KMS-11 (cell line): Measurements from ENCODE around the gene PLK2.

ENCODE experiments used
- H2AFZ ChIP-seq: fragments of 200-600 bp; sonication (generic); 2 replicates; pipeline ENCODE4 v1.6.1; 2016; ENCODE audit warnings: antibody characterized with exemption, mixed run types, low read depth
- H3K27ac ChIP-seq: fragments of 200-600 bp; sonication (generic); 2 replicates; pipeline ENCODE4 v1.6.1; 2016; ENCODE audit warnings: mild to moderate bottlenecking, mixed run types
- H3K27me3 ChIP-seq: fragments of 200-600 bp; sonication (generic); 2 replicates; pipeline ENCODE4 v1.6.1; 2017; ENCODE audit warnings: mild to moderate bottlenecking, low read depth, mixed run types, moderate library complexity; ENCODE audit not compliant: insufficient read depth
- H3K36me3 ChIP-seq: fragments of 200-600 bp; sonication (generic); 2 replicates; pipeline ENCODE4 v1.6.1; 2017; ENCODE audit warnings: mild to moderate bottlenecking, mixed run types; ENCODE audit not compliant: insufficient read depth
- H3K4me1 ChIP-seq: fragments of 200-600 bp; sonication (generic); 2 replicates; pipeline ENCODE4 v1.6.1; 2016; ENCODE audit warnings: mild to moderate bottlenecking, low read depth, mixed run types; ENCODE audit not compliant: poor library complexity, severe bottlenecking
- H3K4me2 ChIP-seq: fragments of 200-600 bp; sonication (generic); 2 replicates; pipeline ENCODE4 v1.7.0; 2016; ENCODE audit warnings: mild to moderate bottlenecking, mixed run types
- H3K4me3 ChIP-seq: fragments of 200-600 bp; sonication (generic); IDR thresholded peaks from 2 replicates; pipeline ENCODE4 v1.6.1; 2017; ENCODE audit warnings: low read depth, low read length, mixed read lengths; ENCODE audit not compliant: insufficient read depth
- H3K79me2 ChIP-seq: fragments of 200-600 bp; sonication (generic); 2 replicates; pipeline ENCODE4 v1.6.1; 2016; ENCODE audit warnings: low read depth, mixed run types; ENCODE audit not compliant: insufficient read depth
- H3K9ac ChIP-seq: fragments of 200-600 bp; sonication (generic); 2 replicates; pipeline ENCODE4 v1.6.1; 2016; ENCODE audit warnings: mild to moderate bottlenecking, mixed run types
- H4K20me1 ChIP-seq: fragments of 200-600 bp; sonication (generic); 2 replicates; pipeline ENCODE4 v1.6.1; 2016; ENCODE audit warnings: mild to moderate bottlenecking, mixed run types; ENCODE audit not compliant: insufficient read depth
- TF ChIP-seq, protein P1 (sequence below): fragments of 200-600 bp; sonication (generic); conservative IDR thresholded peaks from 2 replicates; pipeline ENCODE4 v1.6.1; 2017; ENCODE audit warnings: low read depth, mild to moderate bottlenecking, antibody characterized with exemption, low read length, moderate library complexity, mixed read lengths

The PLK2 gene

DNA sequence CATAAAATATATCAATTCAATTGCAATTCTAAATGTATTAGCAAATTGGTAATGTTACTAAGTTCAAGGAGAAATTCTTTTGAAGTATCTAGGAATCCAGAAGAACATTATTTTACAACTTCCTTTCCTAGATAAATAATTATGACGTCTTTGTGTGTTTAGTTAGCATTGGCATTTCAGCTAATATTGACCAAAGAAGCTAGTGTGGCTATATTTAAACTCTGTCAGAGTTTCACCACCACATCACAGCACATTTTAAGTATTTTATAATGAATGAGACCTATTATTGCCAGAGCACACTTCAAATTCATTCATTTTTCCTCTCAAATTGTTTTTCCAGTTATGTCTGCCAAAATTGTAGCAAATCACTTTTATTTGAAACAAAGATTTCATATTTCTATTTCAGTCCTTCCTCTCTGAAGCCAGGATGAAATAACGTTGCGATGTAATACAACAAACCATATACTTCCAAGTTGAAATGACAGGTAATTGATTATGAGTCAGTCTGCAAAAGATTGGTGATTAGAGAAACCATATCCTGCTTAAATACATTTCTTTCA, 18.9 kb downstream of the PLK2 start:
- Histone ChIP-seq H3K79me2 (no peaks in the 10 kb centered on the region), H3K9ac (no peak overlapping the region), H3K27me3 (no peaks in the 10 kb centered on the region), H2AFZ (no peak overlapping the region), H3K4me1 (no peaks in the 10 kb centered on the region), H3K27ac (no peak overlapping the region), H4K20me1 (no peaks in the 10 kb centered on the region), H3K4me2 (no peak overlapping the region), H3K36me3 (no peaks in the 10 kb centered on the region), H3K4me3 (no peak overlapping the region)
- TF ChIP-seq, protein P1, sequence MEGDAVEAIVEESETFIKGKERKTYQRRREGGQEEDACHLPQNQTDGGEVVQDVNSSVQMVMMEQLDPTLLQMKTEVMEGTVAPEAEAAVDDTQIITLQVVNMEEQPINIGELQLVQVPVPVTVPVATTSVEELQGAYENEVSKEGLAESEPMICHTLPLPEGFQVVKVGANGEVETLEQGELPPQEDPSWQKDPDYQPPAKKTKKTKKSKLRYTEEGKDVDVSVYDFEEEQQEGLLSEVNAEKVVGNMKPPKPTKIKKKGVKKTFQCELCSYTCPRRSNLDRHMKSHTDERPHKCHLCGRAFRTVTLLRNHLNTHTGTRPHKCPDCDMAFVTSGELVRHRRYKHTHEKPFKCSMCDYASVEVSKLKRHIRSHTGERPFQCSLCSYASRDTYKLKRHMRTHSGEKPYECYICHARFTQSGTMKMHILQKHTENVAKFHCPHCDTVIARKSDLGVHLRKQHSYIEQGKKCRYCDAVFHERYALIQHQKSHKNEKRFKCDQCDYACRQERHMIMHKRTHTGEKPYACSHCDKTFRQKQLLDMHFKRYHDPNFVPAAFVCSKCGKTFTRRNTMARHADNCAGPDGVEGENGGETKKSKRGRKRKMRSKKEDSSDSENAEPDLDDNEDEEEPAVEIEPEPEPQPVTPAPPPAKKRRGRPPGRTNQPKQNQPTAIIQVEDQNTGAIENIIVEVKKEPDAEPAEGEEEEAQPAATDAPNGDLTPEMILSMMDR, result no peak

DNA sequence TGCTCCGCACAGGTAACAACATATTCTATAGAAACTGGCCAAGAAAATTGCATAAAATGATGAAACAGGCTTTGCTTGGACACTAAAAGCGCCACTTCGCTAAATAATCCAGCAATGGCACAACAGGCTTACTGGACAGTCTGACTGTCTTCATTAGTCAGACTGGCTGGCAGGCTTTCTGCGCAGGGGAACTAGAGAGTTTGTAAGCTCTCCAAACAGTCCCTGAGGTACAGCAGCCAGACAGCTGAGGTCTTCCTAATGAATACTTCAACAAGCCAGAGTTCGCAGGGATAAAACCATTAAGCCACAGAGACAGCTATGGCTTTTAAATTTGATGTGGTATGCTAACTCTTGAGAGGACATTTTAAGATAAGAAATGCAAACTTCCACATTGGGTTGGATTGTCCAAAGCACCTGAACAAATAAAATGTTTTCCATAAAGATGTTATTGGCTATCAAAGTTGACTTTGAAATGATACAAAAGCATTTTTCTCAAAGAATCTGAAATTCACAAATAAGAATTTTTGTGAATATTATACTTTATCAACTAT, 20.7 kb downstream of the PLK2 start:
- no peaks in the 10 kb centered on the region for H3K79me2 ChIP-seq
- H2AFZ ChIP-seq, result no peak overlapping the region
- H3K4me1 ChIP-seq, result no peaks in the 10 kb centered on the region
- no peak overlapping the region for H3K9ac ChIP-seq
- H4K20me1 ChIP-seq, result no peaks in the 10 kb centered on the region
- H3K36me3 ChIP-seq, result no peaks in the 10 kb centered on the region
- TF ChIP-seq, protein P1, result no peak
- no peak overlapping the region for H3K4me2 ChIP-seq
- H3K27ac ChIP-seq, result no peak overlapping the region
- no peaks in the 10 kb centered on the region for H3K27me3 ChIP-seq
- H3K4me3 ChIP-seq, result no peak overlapping the region

DNA sequence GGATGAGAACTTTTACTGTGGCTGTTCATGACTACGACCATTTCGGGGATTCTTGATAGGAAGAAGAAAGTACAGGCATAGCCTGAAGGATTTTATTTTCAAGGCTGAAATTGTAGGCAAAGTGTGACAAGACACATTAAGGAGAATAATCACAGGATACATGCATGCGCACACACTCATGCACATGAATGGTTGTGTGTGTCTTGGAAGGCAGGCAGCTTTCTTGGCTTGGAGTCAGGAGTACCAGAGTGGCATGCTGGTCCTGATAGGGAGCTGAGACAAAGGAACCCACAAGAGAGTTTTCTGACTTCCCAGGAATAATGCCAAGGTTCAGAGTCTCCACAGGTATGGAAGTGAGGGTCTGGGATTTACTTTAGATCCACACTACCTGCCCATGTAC, 22.2 kb downstream of the PLK2 start:
- no peaks in the 10 kb centered on the region for H3K4me1 ChIP-seq
- H3K9ac ChIP-seq, result no peak overlapping the region
- no peak overlapping the region for H3K4me3 ChIP-seq
- H2AFZ ChIP-seq, result no peak overlapping the region
- no peaks in the 10 kb centered on the region for H3K27me3 ChIP-seq
- no peaks in the 10 kb centered on the region for H3K79me2 ChIP-seq
- H3K36me3 ChIP-seq, result no peaks in the 10 kb centered on the region
- H3K4me2 ChIP-seq, result no peak overlapping the region
- no peak overlapping the region for H3K27ac ChIP-seq
- TF ChIP-seq, protein P1, result no peak
- no peaks in the 10 kb centered on the region for H4K20me1 ChIP-seq

DNA sequence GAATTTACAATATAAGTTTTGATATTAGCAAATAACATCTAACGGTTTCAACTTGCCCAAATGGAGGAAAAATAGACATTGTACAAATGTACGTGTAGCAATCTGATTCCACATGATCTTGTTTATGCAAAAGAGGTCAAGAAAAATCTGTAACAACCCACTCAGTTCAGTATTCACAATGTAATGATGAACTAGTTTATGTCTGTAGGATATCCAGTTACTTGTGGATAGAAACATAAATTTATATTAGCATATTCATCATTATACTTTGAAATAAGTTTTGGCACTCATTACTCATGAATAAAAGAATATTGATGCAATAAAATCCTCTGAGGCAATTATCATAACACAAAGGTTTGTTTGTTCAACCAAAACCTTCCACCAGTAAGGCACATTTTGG, 28.1 kb downstream of the PLK2 start:
- Histone ChIP-seq H3K4me2 (no peak overlapping the region), H3K79me2 (no peaks in the 10 kb centered on the region), H3K4me1 (no peaks in the 10 kb centered on the region), H3K27me3 (no peaks in the 10 kb centered on the region), H2AFZ (no peak overlapping the region), H3K9ac (no peak overlapping the region), H3K27ac (no peak overlapping the region), H3K36me3 (no peaks in the 10 kb centered on the region), H4K20me1 (no peaks in the 10 kb centered on the region), H3K4me3 (no peak overlapping the region)
- TF ChIP-seq, protein P1, result no peak
